ENCODE data around the gene CCDC9B. TPM values are rescaled to one million over a fixed set of nuclear protein-coding genes. Genes with fewer than 3 reads are reported as not detected.
A peak's percentile ranks its signal among the peaks of the same experiment; 100 is the strongest.

The CCDC9B gene
- total RNA-seq, 1 donor from 2014 or later = 26.1 TPM

GRCh38 chr15:40381818-40382529 is 41.2 kb upstream of the CCDC9B start:
- H3K4me1 Mint-ChIP-seq = peaks cover 18% of the 10 kb centered on the region
- H3K4me3 Mint-ChIP-seq = peak overlapping the region; percentile 99
- DNase-seq (ENCODE audit: low spot score in 2 of 2, unreplicated experiment in 2 of 2) = no peak
- H3K9me3 Mint-ChIP-seq = no peaks in the 10 kb centered on the region
- peak overlapping the region; percentile 93 for H3K27ac Mint-ChIP-seq
- no peak for TF ChIP-seq CTCF (IDR thresholded peaks at IDR 0.05; ENCODE audit: unreplicated experiment)
- H3K36me3 Mint-ChIP-seq = peaks cover 8% of the 10 kb centered on the region
- H3K27me3 Mint-ChIP-seq (ENCODE audit: low read depth) = no peaks in the 10 kb centered on the region

- no peaks in the 10 kb centered on the region for H3K36me3 Mint-ChIP-seq
- H3K9me3 Mint-ChIP-seq = no peaks in the 10 kb centered on the region
- no peak for DNase-seq (ENCODE audit: low spot score in 2 of 2, unreplicated experiment in 2 of 2)
- TF ChIP-seq CTCF (IDR thresholded peaks at IDR 0.05; ENCODE audit: unreplicated experiment) = no peak
- H3K4me1 Mint-ChIP-seq = peaks cover 18% of the 10 kb centered on the region
- no peaks in the 10 kb centered on the region for H3K27me3 Mint-ChIP-seq (ENCODE audit: low read depth)
- H3K4me3 Mint-ChIP-seq = no peak overlapping the region
- no peak overlapping the region for H3K27ac Mint-ChIP-seq
These were observed 39.9 kb upstream of the CCDC9B start for GRCh38 chr15:40380636-40381035.

GRCh38 chr15:40379853-40380252 is 39.1 kb upstream of the CCDC9B start:
- H3K4me3 Mint-ChIP-seq = no peak overlapping the region
- H3K27me3 Mint-ChIP-seq (ENCODE audit: low read depth) = no peaks in the 10 kb centered on the region
- no peak overlapping the region for H3K27ac Mint-ChIP-seq
- DNase-seq (ENCODE audit: low spot score in 2 of 2, unreplicated experiment in 2 of 2) = no peak
- no peaks in the 10 kb centered on the region for H3K9me3 Mint-ChIP-seq
- TF ChIP-seq CTCF (IDR thresholded peaks at IDR 0.05; ENCODE audit: unreplicated experiment) = no peak
- H3K36me3 Mint-ChIP-seq = no peaks in the 10 kb centered on the region
- peaks cover 18% of the 10 kb centered on the region for H3K4me1 Mint-ChIP-seq

- DNase-seq (ENCODE audit: low spot score in 2 of 2, unreplicated experiment in 2 of 2) = no peak
- H3K36me3 Mint-ChIP-seq = no peaks in the 10 kb centered on the region
- no peaks in the 10 kb centered on the region for H3K9me3 Mint-ChIP-seq
- H3K27ac Mint-ChIP-seq = no peak overlapping the region
- no peak overlapping the region for H3K4me3 Mint-ChIP-seq
- no peak for TF ChIP-seq CTCF (IDR thresholded peaks at IDR 0.05; ENCODE audit: unreplicated experiment)
- peaks cover 13% of the 10 kb centered on the region for H3K4me1 Mint-ChIP-seq
- no peaks in the 10 kb centered on the region for H3K27me3 Mint-ChIP-seq (ENCODE audit: low read depth)
These were observed 38.6 kb upstream of the CCDC9B start for GRCh38 chr15:40379374-40379773.

- Mint-ChIP-seq H3K9me3 (no peaks in the 10 kb centered on the region), H3K4me1 (peaks cover 2% of the 10 kb centered on the region)
These were observed 36.9 kb upstream of the CCDC9B start for GRCh38 chr15:40377606-40378005.

More at GRCh38 chr15:40377606-40378005, 36.9 kb upstream of the CCDC9B start:
- DNase-seq (ENCODE audit: low spot score in 2 of 2, unreplicated experiment in 2 of 2) = no peak
- Mint-ChIP-seq H3K27ac (no peak overlapping the region), H3K36me3 (no peaks in the 10 kb centered on the region), H3K4me3 (no peak overlapping the region), H3K27me3 (ENCODE audit: low read depth) (no peaks in the 10 kb centered on the region)
- no peak for TF ChIP-seq CTCF (IDR thresholded peaks at IDR 0.05; ENCODE audit: unreplicated experiment)

Data from mesothelial cell of epicardium (in vitro differentiated cells).